ENCODE data around the gene EPHA5. TPM values are rescaled to one million over a fixed set of nuclear protein-coding genes. Genes with fewer than 3 reads are reported as not detected.

Gene EPHA5
- total and polyA plus RNA-seq, 8 donors = 0.08 to 1.8 (median 0.51) TPM; not detected in 2

DNA sequence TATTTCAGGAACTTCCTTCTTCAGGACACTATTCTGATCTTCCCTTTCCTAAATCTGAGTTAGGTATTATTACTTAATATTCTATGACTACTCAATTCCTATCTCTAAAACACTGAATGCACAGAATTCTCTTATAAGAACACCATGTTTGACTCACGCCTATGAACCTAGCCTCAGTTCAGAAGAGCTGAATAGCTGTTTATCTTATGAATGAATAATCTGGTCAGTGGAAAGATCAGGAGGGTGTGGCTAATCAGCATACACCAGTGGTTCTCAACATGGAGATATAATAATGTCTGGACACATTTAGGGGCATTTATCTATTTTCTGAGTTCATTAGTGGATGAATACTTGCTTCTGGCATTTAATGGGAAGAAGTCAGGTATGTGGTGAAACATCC, 24.2 kb downstream of the EPHA5 start:
- Histone ChIP-seq H3K36me3 (no peaks in the 10 kb centered on the region), H3K9me3 (no peaks in the 10 kb centered on the region), H3K4me1 (no peaks in the 10 kb centered on the region), H3K4me3 (no peak overlapping the region), H3K27me3 (no peaks in the 10 kb centered on the region), H3K27ac (no peak overlapping the region)
- 65 to 83% (median 79%) methylated on average over 1 of the region's 1 CpG for WGBS, 5 donors
- intact Hi-C loops (cut with DNase I; ENCODE audit: low total_unique reads) = no loop called here
- DNase-seq = no peak
- TF ChIP-seq POLR2A (IDR thresholded peaks at IDR 0.05) (no peak), EP300 (IDR thresholded peaks at IDR 0.05) (no peak), POLR2AphosphoS5 (IDR thresholded peaks at IDR 0.05) (no peak)
- TF ChIP-seq, protein P1, sequence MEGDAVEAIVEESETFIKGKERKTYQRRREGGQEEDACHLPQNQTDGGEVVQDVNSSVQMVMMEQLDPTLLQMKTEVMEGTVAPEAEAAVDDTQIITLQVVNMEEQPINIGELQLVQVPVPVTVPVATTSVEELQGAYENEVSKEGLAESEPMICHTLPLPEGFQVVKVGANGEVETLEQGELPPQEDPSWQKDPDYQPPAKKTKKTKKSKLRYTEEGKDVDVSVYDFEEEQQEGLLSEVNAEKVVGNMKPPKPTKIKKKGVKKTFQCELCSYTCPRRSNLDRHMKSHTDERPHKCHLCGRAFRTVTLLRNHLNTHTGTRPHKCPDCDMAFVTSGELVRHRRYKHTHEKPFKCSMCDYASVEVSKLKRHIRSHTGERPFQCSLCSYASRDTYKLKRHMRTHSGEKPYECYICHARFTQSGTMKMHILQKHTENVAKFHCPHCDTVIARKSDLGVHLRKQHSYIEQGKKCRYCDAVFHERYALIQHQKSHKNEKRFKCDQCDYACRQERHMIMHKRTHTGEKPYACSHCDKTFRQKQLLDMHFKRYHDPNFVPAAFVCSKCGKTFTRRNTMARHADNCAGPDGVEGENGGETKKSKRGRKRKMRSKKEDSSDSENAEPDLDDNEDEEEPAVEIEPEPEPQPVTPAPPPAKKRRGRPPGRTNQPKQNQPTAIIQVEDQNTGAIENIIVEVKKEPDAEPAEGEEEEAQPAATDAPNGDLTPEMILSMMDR (IDR thresholded peaks at IDR 0.05) = no peak

GRCh38 chr4:65645185-65645584, 25.1 kb downstream of the EPHA5 start:
- intact Hi-C loops (cut with DNase I; ENCODE audit: low total_unique reads) = no loop called here
- H3K36me3 ChIP-seq = no peaks in the 10 kb centered on the region
- DNase-seq = no peak
- TF ChIP-seq POLR2AphosphoS5 (IDR thresholded peaks at IDR 0.05) = no peak
- TF ChIP-seq, protein P1 (IDR thresholded peaks at IDR 0.05) = no peak
- no peak overlapping the region for H3K4me3 ChIP-seq
- WGBS, 5 donors = 58 to 83% (median 72%) methylated on average over 1 of the region's 1 CpG
- no peaks in the 10 kb centered on the region for H3K9me3 ChIP-seq
- H3K4me1 ChIP-seq = no peaks in the 10 kb centered on the region
- no peaks in the 10 kb centered on the region for H3K27me3 ChIP-seq
- H3K27ac ChIP-seq = no peak overlapping the region

- H3K27ac ChIP-seq = no peak overlapping the region
- no peaks in the 10 kb centered on the region for H3K9me3 ChIP-seq
- no peak overlapping the region for H3K4me3 ChIP-seq
- peaks cover 0 to 11% (median 2%) of the 10 kb centered on the region in 4 donors for H3K4me1 ChIP-seq
- no peak for DNase-seq
- TF ChIP-seq, protein P1 (IDR thresholded peaks at IDR 0.05) = no peak
- TF ChIP-seq EP300 (IDR thresholded peaks at IDR 0.05) (no peak), POLR2AphosphoS5 (IDR thresholded peaks at IDR 0.05) (no peak), POLR2A (IDR thresholded peaks at IDR 0.05) (no peak)
- no peaks in the 10 kb centered on the region for H3K27me3 ChIP-seq
- no peaks in the 10 kb centered on the region for H3K36me3 ChIP-seq
- intact Hi-C loops (cut with DNase I; ENCODE audit: low total_unique reads) = no loop called here
- WGBS, 5 donors = 25 to 36% (median 33%) methylated on average over 3 of the region's 3 CpGs
Measured at GRCh38 chr4:65635051-65635821, 35.1 kb downstream of the EPHA5 start.

DNA sequence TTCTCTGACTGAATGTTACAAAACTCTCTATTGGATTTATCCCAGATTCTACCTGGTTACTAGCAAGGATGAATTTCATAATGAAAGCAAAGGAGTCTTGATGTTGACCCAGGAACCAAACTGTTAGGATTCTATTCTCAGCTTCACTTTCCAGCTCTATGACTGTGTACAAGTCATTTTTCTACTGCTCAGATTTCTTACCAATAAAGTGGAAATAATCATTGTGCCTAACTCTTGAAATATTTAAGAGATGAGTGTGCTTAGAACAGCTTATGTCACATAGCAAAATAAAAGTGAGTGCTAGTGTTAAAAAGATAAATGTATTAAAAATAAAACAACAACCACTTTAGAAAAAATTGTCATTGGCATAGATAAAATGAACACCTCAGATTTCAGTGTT, 45.6 kb downstream of the EPHA5 start:
- DNase-seq = no peak
- no peaks in the 10 kb centered on the region for H3K4me1 ChIP-seq
- no peaks in the 10 kb centered on the region for H3K9me3 ChIP-seq
- H3K27ac ChIP-seq = no peak overlapping the region
- no peaks in the 10 kb centered on the region for H3K36me3 ChIP-seq
- H3K4me3 ChIP-seq = no peak overlapping the region
- intact Hi-C loops (cut with DNase I; ENCODE audit: low total_unique reads) = no loop called here
- no peaks in the 10 kb centered on the region for H3K27me3 ChIP-seq
- TF ChIP-seq, protein P1 (IDR thresholded peaks at IDR 0.05) = no peak
- TF ChIP-seq POLR2AphosphoS5 (IDR thresholded peaks at IDR 0.05) (no peak), EP300 (IDR thresholded peaks at IDR 0.05) (no peak), POLR2A (IDR thresholded peaks at IDR 0.05) (no peak)
